Measurements from ENCODE around the gene CLK3. TPM values are rescaled to one million over a fixed set of nuclear protein-coding genes. Genes with fewer than 3 reads are reported as not detected.

Gene CLK3
- total RNA-seq, 1 donor from 2014 or later: 109 TPM

DNA sequence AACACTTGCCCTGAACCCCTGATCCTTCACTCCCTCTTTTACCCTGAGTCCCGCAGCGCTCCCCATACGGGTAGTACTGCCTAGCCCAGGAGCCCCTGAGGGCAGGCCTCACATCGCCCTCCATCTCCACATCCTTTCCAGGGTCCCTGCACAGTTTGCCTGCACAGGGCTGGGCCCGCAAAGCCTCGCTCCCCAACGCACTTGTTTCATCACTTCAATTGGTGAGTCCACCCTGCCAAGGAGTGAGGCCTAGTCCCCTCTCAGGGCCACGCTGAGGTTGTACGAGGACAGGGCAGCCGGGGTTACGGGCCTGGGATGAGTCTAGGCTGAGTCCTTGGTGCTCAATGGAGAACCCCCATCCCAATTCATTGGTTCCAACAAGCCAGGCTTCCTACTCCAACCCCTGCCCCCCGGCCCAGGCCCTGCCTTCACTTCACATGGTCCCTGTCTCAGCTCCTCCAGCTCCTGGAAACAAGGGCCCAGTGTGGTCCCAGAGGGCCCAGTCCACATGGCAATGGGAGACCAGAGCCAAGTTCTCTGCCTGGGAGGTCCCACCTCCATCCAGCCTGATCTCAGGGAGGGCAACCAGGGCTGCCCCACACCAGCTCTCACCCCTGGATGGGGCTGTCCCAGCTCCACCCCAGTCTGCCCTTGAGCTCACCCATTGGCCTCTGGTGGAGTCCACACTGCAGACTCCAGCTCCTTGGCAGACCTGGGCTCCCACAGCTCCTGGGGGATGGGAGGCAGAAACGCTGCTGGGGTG lies 12.4 kb upstream of the CLK3 start:
- intact Hi-C loops (cut with micrococcal nuclease): no loop called here

DNA sequence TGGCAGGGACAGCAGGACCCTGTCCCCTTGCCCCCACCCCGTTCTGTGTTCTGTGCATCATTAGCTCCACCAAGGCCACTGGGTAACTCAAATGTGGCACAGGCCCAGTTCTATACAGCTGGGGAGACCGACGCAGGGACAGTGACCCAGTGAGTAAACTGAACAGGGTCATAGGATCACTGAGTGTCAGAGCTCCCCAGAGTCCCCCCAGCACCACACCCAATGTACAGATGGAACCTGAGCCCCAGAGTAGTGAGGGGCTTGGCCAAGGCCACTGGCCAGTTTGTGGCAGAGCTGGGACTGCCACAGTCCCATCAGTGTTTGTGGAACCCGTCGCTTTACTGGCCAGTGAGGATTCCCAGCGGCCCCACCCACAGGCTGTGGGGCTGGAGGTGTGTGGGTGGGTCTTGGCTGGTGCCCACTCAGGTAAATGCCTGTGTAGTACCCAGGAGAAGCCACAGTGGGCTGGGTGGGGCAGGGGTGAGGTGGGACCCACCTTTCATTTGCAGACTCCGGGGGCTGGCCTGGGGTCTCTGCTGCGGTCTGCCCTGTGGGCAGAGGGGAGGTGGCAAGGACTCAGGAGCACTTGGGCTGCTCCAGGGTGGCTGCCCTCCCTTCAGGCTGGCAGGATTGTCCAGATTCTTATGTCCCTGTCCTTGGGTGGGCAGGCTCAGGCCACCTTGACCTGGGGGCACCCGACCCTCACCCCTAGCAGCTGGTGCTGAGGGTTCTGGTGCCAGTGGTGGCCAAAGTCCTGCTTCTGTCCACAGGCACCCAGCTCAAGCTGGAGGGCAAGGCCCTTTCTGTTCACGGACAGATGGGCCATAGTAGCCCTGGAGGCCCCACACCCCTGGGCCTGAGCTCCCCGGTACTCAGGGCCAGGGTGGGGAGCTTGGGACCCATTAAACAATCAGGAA lies 11.6 kb upstream of the CLK3 start:
- intact Hi-C loops (cut with micrococcal nuclease): no loop called here

DNA sequence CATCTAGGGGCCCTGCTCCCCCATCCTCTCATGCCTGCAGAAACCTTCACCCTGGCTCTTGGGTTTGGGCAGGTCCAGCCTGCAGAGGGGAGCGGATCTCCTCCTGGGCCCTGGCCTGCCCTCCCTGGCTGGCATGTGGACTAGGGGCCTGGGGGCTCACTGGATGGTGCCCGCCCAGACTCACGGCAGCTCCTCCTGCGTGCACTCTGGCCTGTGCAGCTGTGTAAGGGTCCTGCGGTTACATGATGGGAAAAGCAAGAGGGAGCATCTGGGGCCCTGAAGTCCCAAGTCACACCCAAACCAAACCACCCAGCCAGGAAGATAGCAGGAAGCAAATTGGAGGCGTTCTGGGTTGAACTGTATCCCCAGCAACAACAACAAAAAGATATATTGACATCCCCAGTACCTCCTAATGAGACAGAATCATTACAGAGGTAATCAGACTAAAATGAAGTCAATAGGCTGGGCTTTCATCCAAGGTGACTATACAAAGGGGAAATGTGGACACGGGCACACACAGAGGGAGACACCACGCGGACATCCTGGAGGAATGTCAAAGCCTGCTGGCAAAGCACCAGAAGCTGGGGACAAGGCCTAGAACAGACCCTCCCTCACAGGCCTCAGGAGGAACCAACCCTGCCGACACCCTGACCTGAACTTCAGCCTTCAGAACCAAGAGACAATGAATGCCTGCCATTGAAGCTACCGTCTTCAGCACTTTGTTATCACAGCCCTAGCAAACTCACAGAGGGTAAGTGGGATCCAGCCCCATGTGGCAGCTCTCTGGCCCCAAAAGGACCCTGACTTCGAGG lies 10.4 kb upstream of the CLK3 start:
- intact Hi-C loops (cut with micrococcal nuclease): no loop called here

DNA sequence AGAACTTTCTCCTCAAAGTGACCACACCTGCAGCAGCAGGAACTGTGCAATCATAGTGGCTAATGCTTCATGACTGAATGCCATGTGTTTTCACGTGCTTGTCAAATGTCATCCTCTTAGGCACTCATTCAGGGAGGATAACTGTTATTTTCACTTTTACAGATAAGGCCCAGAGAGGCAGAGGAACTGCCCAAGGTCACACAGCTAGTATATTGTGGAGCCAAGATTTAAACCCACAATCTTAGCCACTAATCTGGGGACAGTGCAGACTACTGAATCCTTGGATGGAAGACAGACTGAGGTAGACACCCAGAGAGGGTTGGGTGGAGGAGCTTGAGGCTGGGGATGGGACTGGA lies 9.9 kb upstream of the CLK3 start:
- intact Hi-C loops (cut with micrococcal nuclease): no loop called here

DNA sequence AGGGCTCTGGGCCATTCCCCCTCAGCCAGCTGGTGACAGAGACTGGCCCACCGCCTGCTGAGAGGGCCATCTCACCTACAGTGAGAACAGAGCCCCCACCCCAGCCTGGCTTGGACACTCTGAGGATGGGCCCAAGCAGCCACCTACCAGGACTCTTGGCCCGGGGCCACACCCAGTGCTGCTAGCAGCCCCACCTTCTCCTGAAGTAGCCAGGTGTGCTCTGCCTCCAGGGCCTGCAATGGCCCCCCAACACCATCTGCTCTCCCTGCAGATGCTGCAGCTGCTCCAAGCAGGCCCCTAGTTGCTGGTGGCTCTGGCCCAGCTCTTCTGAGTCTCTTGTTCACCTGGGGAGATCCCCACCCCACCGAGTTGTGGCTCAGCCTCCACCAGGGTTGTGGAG lies 6.8 kb upstream of the CLK3 start:
- intact Hi-C loops (cut with micrococcal nuclease): no loop called here

DNA sequence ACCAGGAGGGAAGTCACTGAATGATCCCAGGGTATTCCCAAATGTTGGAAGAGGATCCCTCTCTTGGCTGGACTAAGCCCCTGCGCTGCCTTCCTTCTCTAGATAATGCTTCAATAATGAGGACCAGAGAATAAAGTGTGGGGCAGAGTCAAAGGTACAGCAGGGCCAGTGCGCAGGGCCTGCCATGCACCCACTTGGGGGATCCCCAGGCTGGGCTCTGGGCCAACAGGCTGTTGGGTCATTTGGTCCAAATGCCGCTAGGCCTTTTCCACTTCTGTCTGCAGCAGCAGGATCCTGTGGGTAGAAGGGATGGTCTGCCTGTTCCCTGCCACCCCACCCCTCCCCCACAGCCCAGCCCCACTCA lies 5.7 kb upstream of the CLK3 start:
- intact Hi-C loops (cut with micrococcal nuclease): loop anchor here (5.0 to 10.0 kb wide), 2 partner anchors 595 to 1017 kb away; partner anchors contain the start of genes C15orf39 and SNUPN

DNA sequence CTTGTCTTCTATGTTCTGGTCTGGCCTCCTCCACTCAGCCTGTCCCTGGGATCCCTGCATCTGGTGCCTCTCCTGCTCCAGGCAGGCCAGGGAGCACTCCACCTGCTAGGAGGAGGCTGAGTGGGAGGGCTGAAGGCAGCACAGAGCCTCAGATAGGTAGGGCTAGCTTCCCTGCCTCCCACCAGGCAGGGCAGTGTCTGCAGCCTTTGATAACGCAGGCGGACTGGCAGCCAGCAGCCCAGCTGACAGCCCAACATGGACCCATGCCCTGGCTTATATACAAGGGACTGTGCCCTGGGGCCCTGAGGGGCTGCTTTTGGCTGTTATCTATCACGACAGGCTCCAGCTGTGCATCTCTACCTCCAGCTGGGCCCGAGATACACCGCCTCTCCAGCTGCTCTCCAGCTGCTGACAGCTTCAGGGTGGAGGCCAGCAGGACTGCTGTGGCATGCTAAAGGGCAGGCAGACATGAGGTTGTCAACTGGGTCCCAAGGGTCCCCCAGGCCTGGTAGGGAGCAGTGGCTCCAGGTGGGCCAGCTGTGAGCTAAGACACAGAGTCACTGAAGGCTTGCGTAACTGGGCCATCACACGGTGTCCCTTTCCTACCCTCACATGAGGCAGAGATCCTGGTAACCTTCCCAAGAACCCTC lies 5.2 kb upstream of the CLK3 start:
- intact Hi-C loops (cut with micrococcal nuclease): loop anchor here (5.0 to 10.0 kb wide), 2 partner anchors 594 to 1017 kb away; partner anchors contain the start of genes C15orf39 and SNUPN

DNA sequence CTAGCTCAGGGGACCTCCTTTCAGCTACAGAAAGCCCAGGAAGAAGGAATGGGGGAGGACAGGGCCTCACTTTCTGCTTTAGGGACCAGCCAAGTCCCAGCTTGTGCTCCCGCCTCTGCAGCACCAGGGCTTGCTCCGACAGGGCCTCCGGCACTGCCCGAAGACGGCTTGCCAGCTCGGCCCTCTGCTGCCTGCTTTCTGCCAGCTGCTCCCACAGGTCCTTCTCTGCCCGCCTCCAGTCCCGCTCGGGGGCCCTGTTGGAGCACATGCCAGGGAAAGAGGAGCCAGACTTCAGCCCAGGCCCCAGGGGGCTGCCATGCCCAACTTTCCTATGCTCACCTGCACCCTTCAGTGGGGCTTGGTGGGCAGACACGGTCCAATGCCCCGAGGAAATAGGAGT lies 4.3 kb upstream of the CLK3 start:
- intact Hi-C loops (cut with micrococcal nuclease): loop anchor here (5.0 to 10.0 kb wide), 2 partner anchors 593 to 1016 kb away; partner anchors contain the start of genes C15orf39 and SNUPN

DNA sequence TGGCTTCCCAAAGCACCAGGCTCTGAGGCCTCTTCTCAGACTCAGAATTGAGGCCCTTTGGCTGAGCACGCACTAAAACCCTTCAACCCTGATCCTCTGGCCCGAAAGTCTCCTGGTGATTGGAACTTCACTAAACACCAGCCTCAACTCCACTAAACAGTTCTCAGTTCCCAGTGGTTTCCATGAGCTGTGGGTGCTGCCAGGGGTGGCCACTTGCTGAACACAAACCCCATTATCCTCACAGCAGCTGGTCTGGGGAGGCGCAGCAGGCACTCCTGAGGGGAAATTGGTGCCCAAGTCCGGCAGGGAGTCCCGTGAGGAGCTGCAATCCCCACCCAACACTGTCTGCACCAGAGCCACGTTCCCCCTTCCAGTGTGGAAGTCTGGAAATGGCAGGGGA lies 3.8 kb upstream of the CLK3 start:
- intact Hi-C loops (cut with micrococcal nuclease): loop anchor here (5.0 to 10.0 kb wide), 2 partner anchors 593 to 1015 kb away; partner anchors contain the start of genes C15orf39 and SNUPN

DNA sequence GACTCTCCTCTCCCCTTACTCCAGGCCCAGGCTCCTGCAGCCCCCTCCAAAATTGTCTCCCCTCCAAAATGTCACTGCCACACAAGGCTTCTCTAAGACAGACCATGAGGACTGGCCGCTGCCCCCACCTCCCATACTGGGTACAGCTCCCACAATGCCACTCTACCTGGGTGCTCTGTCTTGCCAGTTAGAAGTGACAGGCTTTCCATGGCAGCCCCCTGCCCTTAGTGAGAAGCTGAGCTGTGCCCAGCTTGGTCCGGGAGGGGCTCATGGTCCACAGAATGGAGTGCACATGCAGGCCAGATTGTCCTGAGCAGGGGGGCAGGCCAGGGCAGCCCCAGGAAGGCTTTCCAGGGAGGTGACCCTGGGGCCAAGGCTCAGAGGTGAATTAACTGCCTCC lies 3.0 kb upstream of the CLK3 start:
- intact Hi-C loops (cut with micrococcal nuclease): loop anchor here (5.0 to 10.0 kb wide), 2 partner anchors 592 to 1015 kb away; partner anchors contain the start of genes C15orf39 and SNUPN

DNA sequence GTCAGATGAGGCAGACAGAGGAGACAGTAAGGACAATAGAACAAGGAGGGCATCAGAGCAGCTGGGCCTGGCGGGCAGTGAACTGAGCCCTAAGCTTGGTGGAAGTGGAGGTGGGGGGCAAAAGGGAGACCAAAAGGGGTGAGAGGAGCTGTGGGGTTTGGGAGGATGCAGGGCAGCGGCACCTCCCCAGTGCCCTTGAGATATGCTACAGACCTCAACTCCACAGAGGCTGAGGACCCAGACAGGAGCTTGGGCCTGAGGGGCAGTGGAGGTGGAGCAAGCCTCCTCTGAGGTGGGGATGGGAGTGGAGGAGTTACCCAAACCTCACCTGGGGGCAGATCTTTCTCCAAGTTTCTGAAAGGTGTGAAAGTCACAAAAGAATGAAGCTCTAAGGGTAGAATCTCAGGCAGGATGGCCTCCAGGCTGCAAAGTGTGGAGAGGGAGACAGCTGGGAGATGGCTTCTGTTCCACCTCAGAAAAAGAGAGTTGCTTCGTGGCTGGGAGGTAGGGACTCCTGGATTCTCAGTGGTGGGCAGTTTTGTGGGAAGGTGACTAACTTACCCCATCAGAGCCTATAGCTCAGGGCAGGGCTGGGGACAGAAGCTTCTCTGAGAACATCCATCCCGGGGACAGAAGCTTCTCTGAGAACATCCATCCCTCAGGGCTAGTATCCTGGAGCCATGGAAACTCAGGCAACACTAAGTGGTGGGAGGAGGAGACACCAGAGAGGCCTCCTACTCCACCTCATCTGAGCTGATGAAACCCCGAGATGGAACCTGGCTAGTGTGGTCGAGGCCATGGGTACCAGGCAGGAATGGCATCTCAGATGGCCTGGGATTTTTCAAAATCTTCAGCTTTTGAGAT lies 2.3 kb upstream of the CLK3 start:
- intact Hi-C loops (cut with micrococcal nuclease): loop anchor here (5.0 to 10.0 kb wide), 2 partner anchors 591 to 1014 kb away; partner anchors contain the start of genes C15orf39 and SNUPN

DNA sequence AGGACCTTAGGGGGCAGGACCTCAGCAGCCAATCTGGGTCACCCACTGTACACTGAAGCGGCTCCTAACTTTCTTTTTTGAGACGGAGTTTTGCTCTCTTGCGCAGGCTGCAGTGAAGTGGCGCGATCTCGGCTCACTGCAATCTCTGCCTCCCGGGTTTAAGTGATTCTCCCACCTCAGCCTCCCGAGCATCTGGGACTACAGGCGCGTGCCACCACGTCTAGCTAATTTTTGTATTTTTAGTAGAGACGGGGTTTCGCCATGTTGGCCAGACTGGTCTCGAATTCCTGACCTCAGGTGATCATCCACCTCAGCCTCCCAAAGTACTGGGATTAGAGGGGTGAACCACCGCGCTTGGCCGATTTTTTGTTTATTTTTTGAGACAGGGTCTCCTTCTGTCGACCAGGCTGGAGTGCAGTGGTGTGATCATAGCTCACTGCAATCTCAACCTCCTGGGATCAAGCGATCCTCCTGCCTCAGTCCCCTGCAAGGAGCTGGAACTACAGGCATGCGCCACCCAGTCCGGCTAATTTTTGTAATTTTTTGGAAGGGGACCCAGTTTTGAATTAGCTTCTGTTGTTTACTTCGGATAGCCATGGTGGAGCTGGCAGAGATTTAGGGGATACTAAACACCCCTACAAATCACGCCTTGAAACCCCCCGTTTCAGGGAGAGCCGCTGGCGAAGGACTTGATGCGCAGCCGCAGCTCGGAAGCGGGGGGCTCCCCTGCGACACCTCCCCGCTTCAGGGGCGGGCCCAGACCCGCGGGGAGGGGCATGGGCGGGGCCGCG lies 1.5 kb upstream of the CLK3 start:
- intact Hi-C loops (cut with micrococcal nuclease): loop anchor here (2.0 to 10.0 kb wide), 3 partner anchors 175 to 1013 kb away; partner anchors contain the start of genes C15orf39 and SNUPN

DNA sequence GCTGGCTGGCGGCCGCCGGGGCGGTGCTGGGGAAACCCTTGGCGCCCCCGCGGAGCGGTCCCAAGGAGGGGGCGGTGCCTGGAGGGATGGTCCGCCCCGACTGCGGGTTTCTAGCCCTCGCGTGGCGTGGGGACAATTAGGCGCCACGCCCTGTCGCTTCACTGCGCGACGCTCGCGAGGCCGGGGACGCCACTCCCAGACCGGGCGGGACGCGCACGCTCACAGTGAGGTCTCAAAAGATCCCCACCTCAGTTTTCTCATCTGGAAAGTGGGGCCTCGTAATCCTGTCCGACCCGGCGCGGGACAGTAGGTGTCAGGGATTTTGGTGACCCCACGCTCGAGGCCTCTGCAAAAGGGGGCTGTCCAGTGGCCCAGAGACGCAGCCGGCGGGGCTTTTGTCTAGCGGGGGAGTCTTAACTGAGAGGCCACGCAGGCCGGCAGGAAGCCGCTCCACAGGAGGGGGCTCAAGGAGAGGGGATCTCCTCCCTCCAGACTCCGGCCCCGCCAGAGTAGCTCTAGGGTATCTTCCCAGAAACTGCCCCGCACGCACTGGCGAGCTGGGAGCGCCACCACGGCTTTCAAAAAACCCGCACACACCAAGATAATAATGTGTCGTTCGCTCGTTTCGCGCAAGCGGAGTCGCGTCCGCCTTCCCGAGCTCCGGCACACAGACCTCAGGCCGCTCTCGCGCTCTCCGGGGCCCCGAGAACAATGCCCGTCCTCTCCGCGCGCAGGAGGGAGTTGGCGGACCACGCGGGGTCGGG lies 710 bp upstream of the CLK3 start:
- intact Hi-C loops (cut with micrococcal nuclease): loop anchor here (1.0 to 10.0 kb wide), 8 partner anchors 17 to 1012 kb away; partner anchors contain the start of genes ARID3B, C15orf39, EDC3 and PML

DNA sequence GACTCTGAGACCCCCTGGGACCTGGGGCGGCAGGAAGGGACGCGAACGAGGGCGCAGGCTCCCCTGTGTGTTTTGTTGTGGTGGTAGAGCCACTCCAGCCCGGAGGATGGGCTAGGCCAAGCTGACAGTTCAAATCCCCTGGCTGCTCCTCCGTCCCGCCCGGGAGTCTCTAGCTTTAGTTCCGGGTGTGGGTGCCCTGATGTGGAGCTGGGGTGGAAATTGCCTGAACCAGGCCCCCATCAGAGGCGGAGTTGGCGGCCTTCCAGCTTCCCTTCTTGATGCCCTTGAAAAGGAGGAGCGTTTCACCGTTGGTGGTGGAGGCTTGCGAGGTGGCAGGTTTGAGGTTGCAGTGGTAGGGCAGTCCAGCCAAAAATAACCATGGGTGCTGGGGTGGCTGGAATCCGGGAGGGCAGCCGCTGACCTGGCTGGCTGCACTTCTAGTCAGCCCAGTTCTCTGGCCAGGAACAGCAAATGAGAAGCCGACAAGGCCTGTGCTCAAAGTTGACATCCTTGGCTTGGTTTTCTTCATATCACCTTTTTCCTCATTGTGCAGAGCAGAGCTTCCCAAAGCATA lies 817 bp downstream of the CLK3 start:
- intact Hi-C loops (cut with micrococcal nuclease): loop anchor here (10.0 kb wide), 1 partner anchor 588 kb away; the partner anchor contains the start of gene C15orf39

DNA sequence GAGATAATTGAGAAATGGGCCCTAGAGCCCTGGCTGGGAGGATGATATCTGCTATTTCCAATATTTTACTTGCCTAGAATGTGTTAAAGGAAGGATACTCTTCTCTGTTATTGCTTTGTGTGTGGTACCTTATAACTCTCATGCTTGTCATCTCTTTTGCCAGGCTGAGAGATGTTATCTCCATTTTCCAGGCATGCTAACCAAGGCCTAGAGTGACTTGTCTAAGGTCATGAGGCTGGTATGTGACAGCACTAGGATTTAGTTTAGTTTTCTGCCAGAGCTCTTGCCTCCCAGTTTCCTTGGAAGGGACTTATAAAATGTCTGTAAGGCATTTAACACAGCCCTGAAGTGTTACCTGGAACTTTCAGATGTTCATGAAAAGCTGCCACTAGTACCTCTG lies 1.4 kb downstream of the CLK3 start:
- intact Hi-C loops (cut with micrococcal nuclease): loop anchor here (10.0 kb wide), 1 partner anchor 588 kb away; the partner anchor contains the start of gene C15orf39

DNA sequence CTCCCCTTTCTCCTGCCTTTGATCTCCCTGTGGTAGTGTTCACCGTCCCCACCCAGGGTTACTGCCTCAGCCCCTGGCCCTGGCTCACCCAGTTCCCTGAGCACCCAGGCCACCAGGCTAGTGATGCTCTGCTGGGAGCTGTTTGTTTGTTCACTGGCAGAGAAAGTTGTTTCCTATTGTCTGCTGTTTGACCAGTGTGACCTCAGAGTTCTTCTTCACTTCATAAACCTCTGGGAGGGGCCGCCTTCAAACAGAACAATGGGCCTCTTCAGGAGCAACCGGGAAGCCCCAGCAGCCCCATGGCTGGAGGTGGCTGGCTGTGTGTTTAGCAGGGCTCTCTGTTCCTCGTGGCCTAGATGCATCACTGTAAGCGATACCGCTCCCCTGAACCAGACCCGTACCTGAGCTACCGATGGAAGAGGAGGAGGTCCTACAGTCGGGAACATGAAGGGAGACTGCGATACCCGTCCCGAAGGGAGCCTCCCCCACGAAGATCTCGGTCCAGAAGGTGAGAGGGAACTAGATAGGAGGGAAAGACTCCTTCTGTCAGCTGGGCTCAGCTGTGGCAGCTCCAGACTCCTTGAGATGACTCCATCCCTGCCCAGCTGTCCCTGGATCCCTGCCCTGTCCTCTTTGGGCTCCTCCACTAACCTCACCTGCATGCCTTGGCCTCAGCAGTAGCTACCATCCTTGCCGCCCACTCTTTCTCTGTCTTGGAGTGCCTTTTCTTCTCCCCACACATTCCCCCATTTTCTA lies 3.4 kb downstream of the CLK3 start:
- intact Hi-C loops (cut with micrococcal nuclease): loop anchor here (10.0 kb wide), 1 partner anchor 586 kb away; the partner anchor contains the start of gene C15orf39

Data from T-helper 1 cell treated with Interleukin-12 subunit alpha and Interleukin-12 subunit beta and Interleukin-4 antibody, amounts not matched to agents 30 ng/mL and 1 ng/mL, for 36 hours (primary cell).